Measurements from ENCODE around the gene SPANXN4.

The SPANXN4 gene, protein sequence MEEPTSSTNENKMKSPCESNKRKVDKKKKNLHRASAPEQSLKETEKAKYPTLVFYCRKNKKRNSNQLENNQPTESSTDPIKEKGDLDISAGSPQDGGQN

GRCh38 chrX:143025628-143026027, at the start of gene SPANXN4:
Gene SPANXN4 (plus strand): TSS chrX:143025928. CDS start chrX:143026015, 87 bp downstream.
- DNase-seq, result no peak

DNA sequence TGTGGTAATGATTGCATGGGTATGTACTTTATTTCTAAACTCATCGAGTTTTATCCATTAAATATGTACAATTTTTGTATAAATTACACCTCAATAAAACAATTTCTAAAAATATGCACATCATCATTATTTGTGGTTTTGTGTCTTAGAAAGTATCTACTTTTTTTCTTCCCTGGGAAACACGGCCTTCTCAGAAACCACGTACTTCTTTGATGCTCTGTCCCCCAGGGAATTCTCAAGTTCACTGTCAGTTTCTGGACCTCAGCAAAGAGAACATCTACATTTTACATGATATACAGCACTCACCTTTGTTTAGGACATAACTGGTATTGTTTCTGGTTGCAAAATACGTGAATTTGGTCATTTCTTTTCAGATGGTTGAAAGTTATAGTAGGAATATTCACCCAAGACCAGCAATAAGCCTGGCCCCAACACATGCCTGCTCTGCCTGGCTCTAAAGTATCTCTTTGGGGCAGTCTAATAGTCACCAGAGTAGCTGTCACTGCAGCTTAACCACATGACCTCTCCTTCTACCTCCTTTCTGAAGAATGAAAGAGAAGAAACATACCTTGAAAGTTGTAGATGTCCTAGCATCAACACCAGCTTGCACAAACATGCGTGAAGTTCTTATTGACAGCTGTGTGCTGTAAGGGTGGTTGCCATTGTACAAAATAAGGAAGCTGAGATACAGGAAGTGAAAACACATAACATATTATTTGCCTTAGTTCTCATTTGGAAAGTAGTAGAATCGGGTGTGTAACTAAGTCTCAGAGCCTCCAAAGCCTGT, 48.4 kb upstream of the SPANXN4 start:
- DNase-seq, result no peak

DNA sequence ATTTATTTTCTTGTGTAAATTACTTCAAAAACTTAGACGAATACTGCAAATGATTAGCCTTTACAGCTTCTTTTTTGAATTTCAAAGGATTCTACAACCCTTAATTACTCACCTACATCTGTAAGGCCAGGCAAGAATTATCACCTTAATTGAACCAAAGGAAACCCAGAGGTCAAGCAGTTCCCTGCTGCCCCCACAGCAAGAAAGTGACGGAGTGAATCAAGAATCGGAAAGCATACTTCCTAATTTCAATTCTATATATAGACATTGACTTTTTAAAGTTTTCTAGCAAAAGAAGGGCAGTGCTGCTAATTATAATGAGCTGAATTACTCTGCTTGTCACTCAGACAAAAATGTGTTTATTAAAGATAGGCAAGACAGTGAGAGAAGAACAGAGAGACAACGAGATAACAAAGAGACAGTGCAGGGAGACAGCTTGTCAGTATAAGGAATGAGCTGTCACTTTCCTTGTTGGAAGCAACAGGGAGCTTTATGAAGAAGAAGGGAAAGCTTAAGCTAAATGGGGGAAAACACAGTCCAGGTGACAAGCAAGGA, 47.5 kb upstream of the SPANXN4 start:
- no peak for DNase-seq

- DNase-seq, result no peak
Measured at GRCh38 chrX:142982679-142983078, 43.0 kb upstream of the SPANXN4 start.

- DNase-seq, result no peak
Measured at GRCh38 chrX:142994988-142995387, 30.7 kb upstream of the SPANXN4 start.

DNA sequence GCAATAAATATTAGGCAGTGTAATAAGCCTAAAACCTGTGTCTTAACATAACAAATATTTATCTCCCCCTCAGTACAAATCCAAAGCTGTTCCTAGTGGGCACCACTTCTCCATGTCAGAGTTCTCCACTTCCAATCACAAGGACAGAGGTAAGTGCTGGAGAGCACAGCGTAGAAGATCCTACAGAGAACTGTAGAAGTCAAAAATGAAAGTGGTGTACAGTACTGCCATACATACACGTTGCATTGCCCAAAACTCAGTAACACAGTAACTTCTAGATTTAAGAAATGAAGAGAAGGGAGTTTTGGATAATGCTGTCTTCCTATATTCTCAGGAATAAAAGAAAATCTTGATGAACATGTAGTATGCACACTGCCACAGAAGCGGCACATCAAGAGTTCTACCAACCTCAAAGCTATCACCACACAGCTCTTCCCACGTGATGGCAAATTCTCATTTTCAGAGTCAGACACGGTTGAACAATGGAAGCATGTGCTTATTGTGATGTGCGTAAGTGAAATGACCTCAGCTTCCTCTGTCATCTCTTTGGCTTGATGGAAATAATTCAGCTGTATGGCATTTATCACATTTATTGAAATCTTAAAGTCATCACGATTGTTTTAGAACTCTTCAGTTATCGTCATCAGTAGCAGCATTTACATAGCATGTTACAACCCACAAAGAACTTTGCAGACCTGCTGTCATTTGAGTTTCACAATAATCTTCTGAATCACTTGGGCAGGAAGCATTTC, 27.1 kb upstream of the SPANXN4 start:
- DNase-seq, result no peak

- DNase-seq, result no peak
Measured at GRCh38 chrX:142999199-142999701, 26.5 kb upstream of the SPANXN4 start.

- DNase-seq, result no peak
Measured at GRCh38 chrX:143002206-143002605, 23.5 kb upstream of the SPANXN4 start.

- no peak for DNase-seq
Measured at GRCh38 chrX:143017272-143017671, 8.5 kb upstream of the SPANXN4 start.

DNA sequence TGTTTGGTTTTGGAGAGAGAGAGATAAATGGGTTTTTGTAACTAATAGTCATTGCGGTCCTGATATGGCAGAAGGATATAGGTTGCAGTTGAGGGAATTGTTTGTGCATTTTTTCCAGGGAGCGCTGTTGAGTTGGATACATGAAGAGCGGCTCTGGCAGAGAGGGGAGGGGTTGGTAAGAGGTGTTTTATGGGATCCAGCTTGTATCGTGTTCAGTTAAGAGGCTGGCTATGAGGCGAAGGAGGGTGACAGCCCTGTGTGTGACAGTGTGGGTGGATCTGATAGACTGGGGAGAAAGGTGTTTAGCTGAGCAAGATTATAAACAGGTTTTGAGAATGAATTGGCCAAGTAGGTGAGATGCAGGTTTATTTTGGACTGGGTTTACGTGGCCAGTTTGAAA, 1.5 kb downstream of the SPANXN4 start:
- no peak for DNase-seq

DNA sequence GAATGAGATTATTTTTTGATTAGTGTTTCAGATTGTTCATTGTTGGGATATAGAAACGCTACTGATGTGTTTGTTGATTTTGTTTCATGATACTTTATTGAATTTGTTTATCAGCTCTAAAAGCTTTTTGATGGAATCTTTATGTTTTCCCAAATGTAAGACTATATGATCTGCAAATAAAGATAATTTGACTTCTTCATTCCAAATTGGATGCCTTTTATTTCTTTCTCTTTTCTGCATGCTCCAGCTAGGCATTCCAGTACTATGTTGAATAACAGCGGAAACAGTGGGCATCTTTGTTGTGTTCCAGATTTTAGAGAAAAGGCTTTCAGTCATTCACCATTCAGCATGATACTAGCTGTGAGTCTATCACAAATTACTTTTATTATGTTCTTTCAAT, 21.8 kb downstream of the SPANXN4 start:
- DNase-seq, result no peak

- DNase-seq, result no peak
Measured at GRCh38 chrX:143058120-143058519, 32.4 kb downstream of the SPANXN4 start.

- no peak for DNase-seq
Measured at GRCh38 chrX:143081231-143081630, 55.5 kb downstream of the SPANXN4 start.

GRCh38 chrX:143082537-143082936, 56.8 kb downstream of the SPANXN4 start:
- no peak for DNase-seq

Data from CD4-positive, alpha-beta T cell treated with Interleukin-17A for 4 hours (primary cell).